Measurements from ENCODE around the gene LARP4.

GRCh38 chr12:50483488-50483887 lies 82.8 kb downstream of the LARP4 start:
- 0 out of 2 replicates have a peak, but pooled peaks have one; percentile 13 for TF ChIP-seq CTCF (conservative IDR thresholded peaks at IDR 0.05; ENCODE audit: low read length)
- no peak for TF ChIP-seq EZH2phosphoT487 (IDR thresholded peaks at IDR 0.05; ENCODE audit: borderline replicate concordance, low read depth, low read length)
